SJSA1 (cell line): ENCODE results near the gene SLC35D1. TPM values are rescaled to one million over a fixed set of nuclear protein-coding genes. Genes with fewer than 3 reads are reported as not detected.
A peak's percentile ranks its signal among the peaks of the same experiment; 100 is the strongest.

ENCODE experiments used
- DNase-seq, 2 experiments: peaks; one replicate each; pipeline ENCODE4 v3.0.0-alpha.2; 2015 to 2020; ENCODE audit warnings: low spot score in 2 of 2, low read depth in 1 of 2
- H3K27ac ChIP-seq: fragments of 250-450 bp; sonication (Bioruptor Pico); 2 replicates; pipeline ENCODE4 v1.5.1; 2020; ENCODE audit warnings: mild to moderate bottlenecking, moderate library complexity
- H3K27me3 ChIP-seq: fragments of 250-450 bp; sonication (Bioruptor Pico); replicated peaks from 2 replicates; pipeline ENCODE4 v1.5.1; 2020; ENCODE audit warnings: mild to moderate bottlenecking, moderate library complexity
- H3K36me3 ChIP-seq: fragments of 250-450 bp; sonication (Bioruptor Pico); 2 replicates; pipeline ENCODE4 v1.5.1; 2020; ENCODE audit warnings: mild to moderate bottlenecking
- H3K4me1 ChIP-seq: fragments of 250-450 bp; sonication (Bioruptor Pico); replicated peaks from 2 replicates; pipeline ENCODE4 v1.6.1; 2021; ENCODE audit warnings: mild to moderate bottlenecking
- H3K4me3 ChIP-seq: fragments of 250-450 bp; sonication (Bioruptor Pico); 2 replicates; pipeline ENCODE4 v1.5.1; 2020; ENCODE audit warnings: mild to moderate bottlenecking
- H3K9me3 ChIP-seq: fragments of 250-450 bp; sonication (Bioruptor Pico); replicated peaks from 2 replicates; pipeline ENCODE4 v1.5.1; 2020; ENCODE audit warnings: mild to moderate bottlenecking
- total RNA-seq: library from RNA; depleted of rRNA; stranded (reverse); fragments of >200 nt; shearing (Covaris generic); gene quantifications from 2 replicates; pipeline ENCODE4 v1.2.3, GENCODE V29; 2014

SLC35D1 gene
- total RNA-seq, 1 experiment from 2014 or later = 22.2 TPM

DNA sequence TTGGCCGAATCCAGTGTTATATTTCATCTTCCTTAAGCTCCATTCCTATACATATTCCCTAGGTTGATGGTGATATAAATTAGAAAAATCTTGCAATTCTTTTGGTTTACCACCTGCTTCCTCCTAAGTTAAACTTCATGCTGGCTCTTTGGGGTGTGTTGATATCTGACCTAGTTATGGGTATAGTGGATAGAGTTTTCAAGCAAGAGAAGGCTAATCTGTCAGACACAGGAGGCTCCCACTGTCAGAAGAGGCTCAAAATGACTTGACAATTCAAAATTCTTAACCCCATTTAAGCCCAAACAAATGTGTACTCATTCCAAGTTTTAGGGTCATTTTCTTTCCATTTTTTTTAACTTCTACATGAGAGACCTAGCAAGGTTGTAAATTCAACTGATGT, 8.5 kb upstream of the SLC35D1 start:
- Histone ChIP-seq H3K4me1 (peaks cover 34% of the 10 kb centered on the region), H3K9me3 (peaks cover 1% of the 10 kb centered on the region; the same call in 1 of the 2 replicates), H3K4me3 (no peak overlapping the region), H3K27me3 (no peaks in the 10 kb centered on the region), H3K27ac (no peak overlapping the region), H3K36me3 (no peaks in the 10 kb centered on the region)
- no peak for DNase-seq

DNA sequence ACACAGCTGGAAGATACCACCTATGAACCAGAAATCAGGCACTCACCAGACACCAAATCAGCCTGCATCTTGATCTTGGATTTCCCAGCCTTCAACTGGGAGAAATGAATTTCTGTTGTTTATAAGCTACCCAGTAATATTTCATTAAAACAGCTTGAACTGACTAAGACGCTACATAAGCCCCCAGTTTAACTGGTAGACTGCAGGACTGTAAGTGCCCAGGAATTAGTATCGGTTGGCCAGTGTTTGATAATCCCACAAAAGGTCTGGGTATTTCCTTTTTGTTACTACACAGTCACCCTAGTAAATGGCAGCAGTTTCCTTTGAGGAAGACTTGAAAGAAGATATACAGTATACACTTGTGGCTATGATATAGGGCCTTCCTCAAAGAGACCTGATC, 7.3 kb upstream of the SLC35D1 start:
- no peaks in the 10 kb centered on the region for H3K27me3 ChIP-seq
- no peak for DNase-seq
- peak overlapping the region; percentile 40 for H3K27ac ChIP-seq
- H3K4me3 ChIP-seq = no peak overlapping the region
- no peaks in the 10 kb centered on the region for H3K9me3 ChIP-seq
- no peaks in the 10 kb centered on the region for H3K36me3 ChIP-seq
- H3K4me1 ChIP-seq = peaks cover 34% of the 10 kb centered on the region

DNA sequence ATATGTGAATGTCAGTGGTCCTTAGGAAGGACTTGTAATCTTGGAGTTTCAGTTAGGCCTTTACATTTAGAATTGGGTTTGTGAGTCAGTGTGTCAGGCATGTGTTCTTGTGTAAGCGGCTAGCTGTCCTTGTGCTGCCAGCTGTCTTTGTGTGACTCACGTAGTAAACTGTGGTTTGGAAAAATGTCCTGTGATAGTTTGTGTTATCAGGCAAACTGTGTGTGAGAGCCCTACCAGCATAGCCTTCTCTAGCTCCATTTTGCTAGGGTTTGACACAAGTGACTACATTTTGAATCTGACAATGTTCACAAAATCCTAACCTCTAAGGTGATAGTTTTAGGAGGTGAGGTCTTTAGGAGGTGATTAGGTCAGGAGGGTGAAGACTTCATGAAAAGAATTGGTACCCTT, 6.9 kb upstream of the SLC35D1 start:
- H3K27ac ChIP-seq = peak overlapping the region; percentile 40
- peak; percentile 82 to 83 for DNase-seq
- no peak overlapping the region for H3K4me3 ChIP-seq
- H3K27me3 ChIP-seq = no peaks in the 10 kb centered on the region
- peaks cover 34% of the 10 kb centered on the region for H3K4me1 ChIP-seq
- H3K9me3 ChIP-seq = no peaks in the 10 kb centered on the region
- H3K36me3 ChIP-seq = no peaks in the 10 kb centered on the region

DNA sequence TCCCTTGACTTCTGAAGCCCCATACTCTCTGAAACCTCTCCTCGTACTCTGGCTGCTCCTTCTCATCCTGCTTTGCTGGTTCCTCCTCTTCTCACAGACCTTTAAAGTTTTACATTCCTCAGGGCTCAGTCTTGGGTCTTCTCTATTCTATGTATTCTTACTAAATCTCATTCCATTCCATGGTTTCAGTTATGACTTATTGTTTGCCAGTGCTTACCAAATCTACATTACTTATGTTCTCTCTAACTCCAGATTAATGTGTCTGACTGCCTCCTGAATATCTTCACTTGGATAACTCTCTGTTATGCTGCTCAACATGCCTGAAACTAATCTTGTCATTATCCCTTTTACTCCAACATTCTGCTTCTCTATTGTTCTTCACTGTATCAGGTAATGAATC, 5.4 kb upstream of the SLC35D1 start:
- Histone ChIP-seq H3K9me3 (no peaks in the 10 kb centered on the region), H3K4me3 (no peak overlapping the region), H3K27me3 (no peaks in the 10 kb centered on the region), H3K27ac (no peak overlapping the region), H3K4me1 (peaks cover 38% of the 10 kb centered on the region), H3K36me3 (no peaks in the 10 kb centered on the region)
- DNase-seq = peak in 1 of 2 experiments; percentile 2

DNA sequence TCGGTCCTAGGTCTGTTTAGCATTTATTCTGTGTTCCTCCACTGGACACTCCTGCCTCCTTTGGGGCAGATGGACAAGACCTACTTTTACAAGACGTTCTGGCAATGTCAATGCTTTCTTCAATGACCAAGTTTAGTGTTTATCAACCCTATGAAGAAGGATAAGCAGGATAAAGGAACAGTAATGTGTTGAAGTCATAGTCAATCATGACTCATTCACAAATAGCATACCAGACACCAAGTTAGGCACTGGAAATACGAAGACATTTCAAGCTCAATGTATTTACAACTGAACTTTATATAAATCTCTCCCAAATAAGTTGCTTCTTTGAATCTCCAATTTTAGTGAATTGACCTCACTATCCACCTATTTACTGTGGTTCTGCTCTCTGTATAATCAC, 4.8 kb upstream of the SLC35D1 start:
- no peaks in the 10 kb centered on the region for H3K9me3 ChIP-seq
- no peak overlapping the region for H3K27ac ChIP-seq
- H3K4me1 ChIP-seq = peaks cover 40% of the 10 kb centered on the region
- peak in 1 of 2 experiments; percentile 15 for DNase-seq
- H3K36me3 ChIP-seq = peaks cover under 1% of the 10 kb centered on the region; the same call in 1 of the 2 replicates
- H3K27me3 ChIP-seq = no peaks in the 10 kb centered on the region
- no peak overlapping the region for H3K4me3 ChIP-seq

DNA sequence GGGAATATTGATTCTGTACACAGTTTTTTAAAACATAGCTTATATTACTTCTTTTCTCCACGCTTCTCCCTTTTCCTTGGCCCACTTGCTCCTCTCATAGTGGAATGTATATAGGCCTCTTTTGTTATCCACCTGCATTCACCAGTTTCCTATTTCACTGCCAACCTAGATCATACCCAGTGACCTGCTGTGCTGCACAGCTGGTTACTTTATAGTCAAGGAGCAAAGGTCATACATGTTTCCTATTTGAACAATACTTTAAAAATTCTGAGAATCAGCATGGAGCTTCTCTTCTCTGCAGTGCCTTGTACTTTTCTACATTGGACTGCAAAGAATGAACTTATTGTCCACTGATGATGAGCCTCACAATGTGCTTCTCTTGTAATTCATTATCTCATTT, 4.3 kb upstream of the SLC35D1 start:
- Histone ChIP-seq H3K27ac (no peak overlapping the region), H3K4me1 (peaks cover 40% of the 10 kb centered on the region), H3K27me3 (no peaks in the 10 kb centered on the region), H3K9me3 (no peaks in the 10 kb centered on the region), H3K36me3 (peaks cover 5% of the 10 kb centered on the region), H3K4me3 (no peak overlapping the region)
- DNase-seq = no peak

DNA sequence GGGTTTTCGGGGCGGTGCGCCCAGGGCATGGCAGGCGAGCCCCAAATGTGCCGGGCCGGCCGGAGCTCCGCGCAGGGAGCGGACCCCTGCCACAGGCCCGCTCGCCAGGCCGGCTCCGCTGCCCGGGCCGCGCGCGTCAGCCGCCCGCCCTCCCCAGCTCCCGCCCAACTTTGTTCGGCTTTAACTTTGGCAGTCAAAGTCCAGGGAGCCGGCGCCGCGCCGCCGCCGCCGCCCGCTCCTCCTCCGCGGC, 488 bp downstream of the SLC35D1 start:
- Histone ChIP-seq H3K4me1 (peaks cover 12% of the 10 kb centered on the region), H3K27ac (peak overlapping the region; percentile 75), H3K36me3 (peaks cover 35% of the 10 kb centered on the region), H3K9me3 (no peaks in the 10 kb centered on the region), H3K27me3 (no peaks in the 10 kb centered on the region), H3K4me3 (peak overlapping the region; percentile 81)
- peak in 1 of 2 experiments; percentile 49 for DNase-seq

DNA sequence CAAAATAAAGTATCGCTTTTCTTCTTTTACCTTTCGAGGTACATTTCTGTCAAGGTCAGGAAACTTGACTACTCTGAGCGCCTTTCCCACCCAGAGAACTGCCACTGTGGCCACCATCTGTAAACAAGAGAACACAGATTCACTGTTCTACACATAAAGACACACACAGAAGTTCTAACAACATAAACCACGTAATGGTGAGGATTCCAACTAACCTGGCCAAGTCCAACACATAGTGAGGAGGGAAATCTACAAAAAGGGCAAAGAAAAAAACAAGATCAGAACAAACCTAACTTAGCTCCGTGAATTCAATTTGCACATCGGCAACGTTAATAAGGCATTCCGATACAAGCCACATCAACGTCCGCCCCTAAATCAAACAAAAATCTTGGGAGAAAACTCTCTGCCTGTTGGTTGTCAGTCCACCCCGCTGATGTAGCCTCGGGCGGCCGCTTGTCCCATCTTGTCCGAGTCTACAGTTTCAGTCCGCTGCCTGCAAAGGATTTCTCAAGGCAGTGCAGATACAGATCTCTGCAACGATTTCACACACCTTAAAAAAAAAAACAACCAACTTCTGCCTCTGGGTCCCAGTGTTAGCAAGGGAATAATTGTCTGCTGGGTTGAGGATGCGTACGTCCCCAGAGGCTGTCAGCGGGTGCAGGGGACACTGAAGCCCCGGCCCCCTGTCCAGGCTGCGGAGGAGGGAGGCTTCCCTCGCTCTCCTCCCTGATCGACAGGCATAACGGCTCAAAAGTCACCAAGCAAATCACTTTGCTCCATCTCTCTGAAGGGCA, 1.0 kb downstream of the SLC35D1 start:
- peaks cover 9% of the 10 kb centered on the region for H3K4me1 ChIP-seq
- H3K36me3 ChIP-seq = peaks cover 41% of the 10 kb centered on the region
- H3K4me3 ChIP-seq = peak overlapping the region; percentile 81
- H3K27me3 ChIP-seq = no peaks in the 10 kb centered on the region
- DNase-seq = peak; percentile 44 to 61
- peak overlapping the region; percentile 75 for H3K27ac ChIP-seq
- no peaks in the 10 kb centered on the region for H3K9me3 ChIP-seq

DNA sequence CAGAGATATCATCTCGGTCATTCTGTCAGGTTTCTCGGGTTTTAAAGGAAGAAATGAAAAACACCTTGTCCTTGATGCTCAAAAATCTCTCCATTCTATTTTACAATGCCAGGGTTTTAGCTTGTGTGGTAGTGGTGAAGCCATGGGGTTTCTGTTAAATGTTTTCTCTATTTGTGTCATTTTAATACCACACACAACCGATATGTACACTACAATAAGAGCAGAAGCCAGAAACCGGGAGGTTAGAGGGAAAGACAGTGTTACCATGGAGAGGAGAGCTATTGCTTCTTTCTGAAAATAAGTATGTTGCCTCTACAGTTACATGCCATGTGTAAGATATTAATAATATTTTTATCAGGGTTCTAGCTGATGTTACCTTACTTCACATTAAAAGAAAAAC, 2.8 kb downstream of the SLC35D1 start:
- no peak overlapping the region for H3K27ac ChIP-seq
- H3K4me1 ChIP-seq = peaks cover 9% of the 10 kb centered on the region
- DNase-seq = no peak
- no peak overlapping the region for H3K4me3 ChIP-seq
- H3K9me3 ChIP-seq = no peaks in the 10 kb centered on the region
- peaks cover 54% of the 10 kb centered on the region for H3K36me3 ChIP-seq
- H3K27me3 ChIP-seq = no peaks in the 10 kb centered on the region

DNA sequence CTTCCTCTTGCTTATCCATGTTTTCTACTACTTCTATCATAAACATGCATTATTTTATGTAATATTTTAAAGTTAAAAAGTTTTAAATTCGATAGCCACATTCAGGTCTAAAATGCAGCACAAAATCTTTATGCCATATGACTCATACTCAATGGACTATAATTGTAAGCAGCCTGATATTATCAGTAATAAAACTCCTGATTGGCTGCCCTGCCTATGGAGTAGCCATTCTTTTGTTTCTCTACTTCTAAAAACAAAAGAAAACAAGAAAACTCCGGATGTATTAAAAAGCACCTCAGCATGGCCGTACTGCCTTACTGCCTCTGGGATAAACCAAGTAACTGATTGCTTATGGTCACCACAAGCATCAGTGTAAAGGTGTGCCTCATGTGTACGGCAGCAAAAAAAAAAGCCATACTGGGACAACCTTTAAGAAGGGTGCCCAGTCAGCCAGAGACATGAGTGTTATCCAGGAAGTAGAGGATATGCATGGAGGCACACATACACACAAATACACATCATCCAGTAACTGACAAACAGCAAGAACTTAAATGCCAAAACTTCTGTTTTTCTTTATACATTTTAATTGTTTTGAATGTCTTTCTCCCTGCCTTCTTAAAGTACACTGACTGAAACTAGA, 9.2 kb downstream of the SLC35D1 start:
- H3K9me3 ChIP-seq = no peaks in the 10 kb centered on the region
- no peak overlapping the region for H3K4me3 ChIP-seq
- H3K4me1 ChIP-seq = peaks cover 22% of the 10 kb centered on the region
- H3K27ac ChIP-seq = no peak overlapping the region
- H3K27me3 ChIP-seq = no peaks in the 10 kb centered on the region
- H3K36me3 ChIP-seq = peaks cover 73% of the 10 kb centered on the region
- no peak for DNase-seq

DNA sequence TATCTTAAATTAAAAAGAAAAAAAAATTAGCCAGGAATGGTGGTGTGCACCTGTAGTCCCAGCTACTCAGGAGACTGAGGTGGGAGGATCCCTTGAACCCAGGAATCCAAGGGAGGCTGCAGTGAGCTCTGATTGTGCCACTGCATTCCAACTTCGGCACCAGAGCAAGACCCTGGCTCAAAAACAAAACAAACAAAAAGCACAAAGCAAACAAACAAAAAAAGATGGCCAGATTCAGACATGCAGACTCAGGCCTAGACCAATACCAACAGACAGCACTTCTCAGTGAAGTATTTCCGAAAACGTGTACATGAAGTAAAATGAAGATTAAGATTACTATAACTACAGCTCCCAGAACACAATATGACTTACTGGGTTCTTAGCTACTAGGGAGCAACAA, 10.6 kb downstream of the SLC35D1 start:
- H3K27ac ChIP-seq = no peak overlapping the region
- peaks cover 70% of the 10 kb centered on the region for H3K36me3 ChIP-seq
- H3K4me3 ChIP-seq = no peak overlapping the region
- no peaks in the 10 kb centered on the region for H3K9me3 ChIP-seq
- H3K27me3 ChIP-seq = no peaks in the 10 kb centered on the region
- DNase-seq = peak in 1 of 2 experiments; percentile 4
- peaks cover 23% of the 10 kb centered on the region for H3K4me1 ChIP-seq

DNA sequence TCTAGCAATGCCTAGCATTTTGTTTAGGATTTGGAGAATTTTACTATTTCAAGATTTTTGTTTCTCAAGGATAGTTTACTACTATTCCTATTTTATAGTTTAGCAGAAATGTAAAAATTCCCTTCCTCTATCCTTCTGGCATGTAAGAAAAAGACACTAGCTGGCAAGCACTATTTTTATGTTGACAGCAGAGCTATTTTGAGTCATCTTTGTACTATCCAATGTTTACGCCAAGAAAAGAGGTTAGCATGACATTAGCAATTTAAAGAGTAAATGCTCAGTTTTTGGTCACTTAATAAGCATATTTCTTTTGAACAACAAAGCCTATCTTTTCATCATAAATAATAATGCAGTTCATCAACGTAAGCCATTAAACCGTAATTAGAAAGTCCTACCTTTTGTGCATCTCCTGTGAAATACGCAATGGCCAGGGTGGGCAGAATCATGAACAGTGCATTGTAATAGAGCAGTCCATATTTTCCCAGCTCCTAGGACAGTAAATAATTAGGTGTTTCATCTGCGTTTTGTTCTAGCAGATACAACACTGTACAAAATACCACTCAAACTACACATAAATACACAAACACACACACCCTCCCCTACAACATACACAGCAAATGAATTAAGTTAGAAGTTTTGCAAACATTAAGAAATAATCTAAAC, 12.0 kb downstream of the SLC35D1 start:
- H3K9me3 ChIP-seq = no peaks in the 10 kb centered on the region
- peaks cover 70% of the 10 kb centered on the region for H3K36me3 ChIP-seq
- peak in 1 of 2 experiments; percentile 39 for DNase-seq
- H3K4me3 ChIP-seq = no peak overlapping the region
- H3K4me1 ChIP-seq = peaks cover 27% of the 10 kb centered on the region
- H3K27me3 ChIP-seq = no peaks in the 10 kb centered on the region
- H3K27ac ChIP-seq = peak overlapping the region; percentile 27

DNA sequence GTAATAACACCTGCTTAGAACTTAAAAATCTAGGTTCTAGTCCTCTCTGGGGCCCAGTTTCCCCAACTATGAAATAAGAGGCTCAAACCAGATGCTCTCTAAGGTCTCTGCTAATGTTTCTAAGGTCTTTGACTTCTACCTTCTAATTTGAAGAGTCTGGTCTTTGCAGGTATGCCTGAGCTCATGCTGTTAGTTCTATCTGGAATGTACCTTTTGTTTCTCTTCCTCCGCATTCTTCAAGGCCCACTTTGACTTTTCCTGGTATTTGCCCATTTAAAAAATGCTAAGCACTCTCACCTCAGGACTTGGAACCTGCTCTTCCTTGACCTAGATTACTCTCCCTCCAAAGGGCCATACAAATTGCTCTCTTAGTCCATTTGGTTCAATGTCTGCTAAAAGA, 13.5 kb downstream of the SLC35D1 start:
- Histone ChIP-seq H3K36me3 (peaks cover 68% of the 10 kb centered on the region), H3K27ac (no peak overlapping the region), H3K4me3 (no peak overlapping the region), H3K27me3 (no peaks in the 10 kb centered on the region), H3K4me1 (peaks cover 27% of the 10 kb centered on the region), H3K9me3 (no peaks in the 10 kb centered on the region)
- DNase-seq = no peak

DNA sequence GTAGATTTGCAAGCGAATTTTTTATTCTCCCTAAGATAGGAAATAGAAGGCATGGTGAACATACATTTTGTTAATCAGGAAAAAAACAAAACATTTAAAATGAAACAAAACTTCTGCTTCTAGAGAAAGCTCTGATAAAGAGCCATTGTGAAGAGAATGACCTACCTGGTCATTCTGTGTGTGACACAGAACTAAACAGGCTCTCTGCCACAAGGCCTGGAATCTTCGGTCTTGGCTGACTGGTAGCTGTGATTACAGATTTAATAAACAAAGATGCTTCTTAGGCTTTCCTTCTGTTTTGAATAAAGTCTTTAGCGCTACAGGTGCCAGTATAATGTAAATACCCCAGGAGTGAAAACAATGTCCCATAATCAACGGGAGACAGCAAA, 22.1 kb downstream of the SLC35D1 start:
- no peak for DNase-seq
- H3K27me3 ChIP-seq = no peaks in the 10 kb centered on the region
- H3K36me3 ChIP-seq = peaks cover 42% of the 10 kb centered on the region
- no peak overlapping the region for H3K27ac ChIP-seq
- no peaks in the 10 kb centered on the region for H3K4me1 ChIP-seq
- no peaks in the 10 kb centered on the region for H3K9me3 ChIP-seq
- H3K4me3 ChIP-seq = no peak overlapping the region
